HG03025 (cell line): Measurements from ENCODE around the gene LPAR1.

Source experiments
- ATAC-seq: cut with Tn5 transposase; IDR thresholded peaks from one replicate; pipeline ENCODE4 v1.9.1; 2021; ENCODE audit warnings: mild to moderate bottlenecking, moderate library complexity; ENCODE audit not compliant: unreplicated experiment, low FRiP score

The LPAR1 gene

DNA sequence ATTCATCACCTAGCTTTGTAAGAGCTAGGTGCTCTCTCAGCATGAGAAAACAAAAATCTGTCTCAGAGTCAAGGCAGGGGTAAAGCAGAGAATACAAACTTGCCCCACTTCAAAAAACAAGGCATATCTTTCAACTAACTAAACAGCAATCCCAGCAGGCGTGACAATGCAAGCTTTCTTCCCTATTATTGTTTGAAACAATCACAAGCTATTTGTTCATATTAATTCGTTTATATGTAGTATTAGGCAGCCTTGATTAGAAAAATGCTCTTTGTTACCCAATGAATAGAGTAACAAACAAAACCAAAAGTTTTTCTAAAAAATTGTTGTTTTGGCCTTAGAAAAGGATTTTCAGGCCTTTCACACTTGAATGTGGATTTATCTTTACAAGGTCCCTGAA, 71.1 kb downstream of the LPAR1 start:
- ATAC-seq, result no peak

DNA sequence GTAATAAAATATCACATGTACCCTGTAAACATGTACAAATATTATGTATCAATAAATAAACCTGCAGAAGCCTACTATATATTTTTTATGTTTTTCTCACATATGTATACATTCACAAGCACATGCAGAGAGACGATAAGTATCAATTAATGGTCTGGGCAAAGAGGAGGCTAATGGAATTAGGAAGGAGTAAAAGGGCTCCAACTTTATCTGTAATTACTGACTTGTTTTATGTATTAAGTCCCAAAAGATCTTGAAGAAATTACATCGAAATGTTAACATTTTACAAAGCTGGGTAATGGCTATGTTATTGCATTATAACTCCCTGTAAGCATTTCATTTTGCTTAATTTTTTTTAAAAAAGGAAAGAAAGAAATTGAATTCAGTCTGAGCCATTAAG, 78.0 kb downstream of the LPAR1 start:
- ATAC-seq, result no peak

DNA sequence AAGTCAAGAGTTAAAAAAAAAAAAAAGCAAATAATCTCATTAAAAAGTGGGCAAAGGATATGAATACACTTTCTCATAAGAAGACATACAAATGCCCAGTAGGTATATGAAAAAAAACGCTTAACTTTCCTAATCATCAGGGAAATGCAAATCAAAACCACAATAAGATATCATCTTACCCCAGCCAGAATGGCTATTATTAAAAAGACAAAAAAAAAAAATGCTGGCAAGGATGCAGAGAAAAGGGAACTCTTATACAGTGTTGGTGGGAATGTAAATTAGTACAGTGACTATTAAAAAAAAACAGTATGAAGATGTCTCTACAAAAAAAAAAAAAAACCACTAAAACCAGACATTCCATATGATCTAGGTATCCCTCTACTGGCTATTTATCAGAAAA, 79.4 kb downstream of the LPAR1 start:
- no peak for ATAC-seq

DNA sequence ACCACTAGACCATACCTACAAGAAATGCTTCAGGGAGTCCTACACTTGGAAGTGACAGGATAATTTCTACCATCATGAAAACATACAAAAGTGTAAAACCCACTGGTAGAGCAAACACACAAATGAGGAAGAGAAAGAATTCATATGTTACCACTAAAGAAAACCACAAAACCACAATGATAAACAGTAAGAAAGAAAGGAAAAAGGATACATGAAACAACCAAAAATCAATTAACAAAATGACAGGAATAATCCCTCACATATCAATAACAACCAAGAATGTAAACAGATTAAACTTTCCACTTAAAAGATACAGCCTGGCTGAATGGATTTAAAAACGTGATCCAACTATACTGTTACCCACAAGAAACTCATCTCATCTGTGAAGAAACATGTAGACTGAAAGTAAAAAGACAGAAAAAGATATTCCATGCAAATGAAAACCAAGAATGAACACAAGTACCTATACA, 83.4 kb downstream of the LPAR1 start:
- no peak for ATAC-seq

DNA sequence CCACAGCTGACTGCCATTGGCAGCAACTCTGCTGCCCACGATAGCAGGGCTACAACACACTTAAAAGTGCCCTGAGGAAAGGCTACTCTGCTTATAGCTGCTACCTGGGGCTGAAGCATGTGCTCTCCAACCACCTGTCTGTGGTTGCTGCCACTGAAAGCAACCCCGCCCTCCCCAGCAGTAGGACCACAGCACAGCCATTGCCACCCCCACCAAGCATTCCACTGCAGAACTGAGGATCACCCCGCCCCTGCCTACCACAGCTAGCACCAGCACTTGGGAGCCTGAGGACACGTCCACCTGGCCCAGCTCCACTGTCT, 85.8 kb downstream of the LPAR1 start:
- peak; percentile 61 for ATAC-seq

DNA sequence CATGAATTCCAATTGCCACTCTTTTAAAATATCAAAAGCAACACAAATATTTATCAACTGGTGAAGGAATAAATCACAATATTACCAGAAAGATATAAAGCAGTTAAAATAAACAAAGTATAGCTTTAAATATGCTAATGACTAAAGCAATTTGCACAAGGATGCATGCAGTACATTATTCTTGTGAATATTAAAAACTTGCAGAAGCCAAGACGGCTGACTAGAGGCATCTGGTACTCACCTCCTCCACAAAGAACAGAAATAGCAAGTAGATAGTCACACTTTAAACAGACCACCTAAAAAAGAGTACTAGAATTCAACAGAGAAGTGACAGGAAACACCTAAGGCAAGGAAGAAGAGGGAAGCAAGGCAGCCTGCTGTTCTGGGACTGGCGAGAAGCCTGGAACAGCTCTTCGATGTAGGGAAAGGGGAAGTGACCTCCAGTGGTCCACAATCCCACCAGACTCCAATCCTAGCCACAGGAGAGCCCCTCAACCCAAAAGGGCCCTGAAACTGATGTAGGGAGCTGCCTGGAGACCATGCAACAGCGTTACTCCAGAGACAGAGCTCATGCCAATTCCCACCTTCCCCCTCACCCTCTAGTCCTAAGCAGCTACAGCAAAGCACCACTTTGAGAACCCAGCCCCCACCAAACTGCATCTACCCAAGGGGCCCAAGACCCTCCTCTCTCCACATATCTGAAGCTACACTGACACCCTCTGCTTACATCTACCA, 86.3 kb downstream of the LPAR1 start:
- ATAC-seq, result peak; percentile 12

DNA sequence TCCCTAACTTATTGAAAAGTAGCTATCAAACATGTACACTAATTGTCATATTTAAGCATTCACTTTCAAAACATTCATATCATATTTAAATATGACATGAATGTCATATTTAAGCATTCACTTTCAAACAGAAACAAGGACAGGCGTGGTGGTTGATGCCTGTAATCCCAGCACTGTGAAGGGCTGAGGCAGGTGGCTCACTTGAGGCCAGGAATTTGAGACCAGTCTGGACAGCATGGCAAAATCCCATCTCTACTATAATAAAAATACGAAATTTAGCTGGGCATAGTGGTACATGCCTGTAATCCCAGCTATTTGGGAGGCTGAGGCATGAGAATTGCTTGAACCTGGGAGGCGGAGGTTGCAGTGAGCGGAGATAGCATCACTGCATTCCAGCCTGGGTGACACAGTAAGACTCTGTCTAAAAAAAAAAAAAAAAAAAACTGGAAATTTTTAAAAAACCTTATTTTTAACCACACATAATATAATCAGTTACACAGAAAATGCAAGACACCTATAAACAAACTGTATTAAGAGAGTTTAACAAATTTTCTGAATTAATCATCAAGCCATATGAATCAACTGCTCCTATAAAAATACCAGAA, 88.1 kb downstream of the LPAR1 start:
- no peak for ATAC-seq

DNA sequence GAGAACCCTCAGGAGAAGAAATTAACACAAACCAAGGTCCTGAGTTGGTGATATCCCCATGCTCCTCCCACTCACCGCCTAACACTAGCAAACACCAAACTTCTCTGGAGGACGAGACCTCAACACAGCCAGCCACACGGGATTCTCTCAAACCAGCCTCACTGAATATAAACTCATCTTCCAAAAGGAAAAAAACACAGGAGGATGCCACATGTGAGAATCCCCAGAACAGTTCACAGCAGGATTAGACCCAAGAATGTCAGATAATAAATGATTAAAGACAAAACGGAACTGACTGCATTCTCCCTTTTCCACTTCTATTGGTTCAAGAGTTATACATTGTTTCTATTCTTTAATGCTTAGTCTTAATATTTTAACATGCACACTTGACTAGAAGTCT, 89.2 kb downstream of the LPAR1 start:
- no peak for ATAC-seq

DNA sequence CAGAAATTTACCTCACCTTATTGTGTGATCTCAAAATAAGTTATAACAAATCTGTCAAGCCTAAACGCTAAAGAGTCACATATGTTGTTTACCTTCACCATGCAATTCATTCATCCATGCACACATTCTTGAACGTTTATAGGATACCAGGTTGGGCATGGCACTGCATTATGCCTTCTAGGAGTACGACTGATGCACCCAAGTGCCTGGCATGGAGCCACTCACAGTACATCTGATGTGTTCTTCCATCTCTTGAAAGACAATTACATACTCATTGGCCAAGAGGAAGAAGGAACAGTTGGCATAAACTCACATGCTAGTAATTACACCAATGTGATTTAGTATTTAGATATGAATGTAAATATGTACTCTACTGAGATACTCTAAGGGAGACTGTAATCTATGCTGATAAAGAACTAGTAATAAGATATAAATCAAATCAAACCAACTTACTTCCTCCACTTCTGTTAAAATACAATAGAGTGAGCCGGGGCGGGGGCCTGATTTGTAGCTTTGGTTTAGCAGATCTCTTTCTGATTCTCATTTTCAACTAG, 90.7 kb downstream of the LPAR1 start:
- no peak for ATAC-seq

DNA sequence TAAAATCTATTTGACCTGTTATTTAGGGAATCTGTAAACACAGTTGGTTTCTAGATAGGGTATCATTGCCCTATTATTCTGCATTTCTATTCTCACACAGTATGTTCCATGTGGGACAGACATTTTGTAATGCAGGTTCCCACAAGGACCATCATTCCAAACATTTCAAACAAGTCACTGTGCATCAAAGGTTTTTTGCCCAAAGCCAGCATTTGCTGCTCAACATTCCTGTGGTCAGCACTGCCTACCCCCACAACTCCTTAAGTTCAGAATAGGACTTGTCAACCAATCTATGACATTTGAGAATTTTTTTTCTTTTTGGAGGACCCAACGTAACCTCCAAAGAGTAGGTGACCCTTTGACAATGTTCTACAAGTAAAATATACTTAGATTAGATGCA, 95.7 kb downstream of the LPAR1 start:
- ATAC-seq, result no peak

DNA sequence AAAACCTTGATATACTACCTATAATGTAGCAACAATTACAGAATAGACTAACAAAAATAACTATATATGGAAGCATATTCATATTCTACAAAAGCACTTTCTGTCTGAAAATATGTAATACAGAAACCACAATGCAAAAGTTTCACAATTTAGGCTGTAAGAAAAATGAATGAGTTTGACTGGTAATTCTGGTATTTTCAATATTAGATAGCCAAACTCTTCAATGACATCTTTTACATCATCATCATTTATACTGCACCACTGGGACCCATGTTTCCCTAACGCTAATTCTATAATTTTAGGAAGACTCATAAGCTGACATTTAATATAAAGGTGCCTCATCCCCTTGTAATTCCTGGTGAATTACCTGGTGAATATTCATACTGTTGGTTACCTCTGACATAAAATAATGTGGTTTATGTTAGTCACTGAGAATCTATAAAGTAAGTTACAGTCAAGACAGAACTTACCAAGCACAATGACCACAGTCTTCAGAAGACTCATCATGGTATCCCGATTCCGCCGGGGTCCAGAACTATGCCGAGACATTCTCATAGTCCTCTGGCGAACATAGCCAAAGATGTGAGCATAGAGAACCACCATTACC, 97.2 kb downstream of the LPAR1 start:
- no peak for ATAC-seq

DNA sequence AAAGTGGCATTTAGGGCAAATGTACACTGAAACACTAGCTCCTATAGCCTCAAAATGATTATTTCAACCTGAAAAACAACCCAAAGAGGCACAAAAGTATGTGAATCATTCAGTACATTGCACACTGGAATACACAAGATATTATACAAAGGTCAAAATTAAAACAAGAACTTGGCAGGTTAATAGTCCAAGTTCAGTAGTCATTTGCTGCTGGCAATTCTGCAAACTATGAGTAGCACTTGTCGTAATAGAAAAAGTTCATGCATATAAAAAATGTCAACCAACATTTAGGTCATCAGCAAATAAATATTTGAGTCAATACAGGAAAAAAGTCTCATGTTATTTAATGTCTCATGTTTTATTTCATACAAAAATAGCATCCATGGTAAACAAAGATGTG, 98.7 kb downstream of the LPAR1 start:
- ATAC-seq, result no peak

DNA sequence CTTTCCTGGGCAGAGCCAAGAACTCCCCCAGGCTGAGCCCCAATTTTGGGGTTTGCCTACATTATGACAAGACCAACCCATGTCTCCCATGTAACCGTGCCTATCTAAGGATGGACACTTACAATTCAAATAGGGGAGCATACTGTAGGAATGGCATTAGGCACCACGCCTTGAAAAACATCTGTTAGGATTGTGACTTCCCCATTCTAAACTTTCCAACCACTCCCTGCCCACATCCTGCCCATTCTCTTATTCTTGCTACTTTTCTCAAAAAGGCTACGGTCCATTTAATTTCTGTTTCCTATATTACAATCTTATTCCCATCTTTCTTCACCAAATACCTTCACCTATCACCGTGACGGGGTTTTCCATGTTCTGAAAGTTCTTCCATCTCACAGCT, 99.2 kb downstream of the LPAR1 start:
- no peak for ATAC-seq

DNA sequence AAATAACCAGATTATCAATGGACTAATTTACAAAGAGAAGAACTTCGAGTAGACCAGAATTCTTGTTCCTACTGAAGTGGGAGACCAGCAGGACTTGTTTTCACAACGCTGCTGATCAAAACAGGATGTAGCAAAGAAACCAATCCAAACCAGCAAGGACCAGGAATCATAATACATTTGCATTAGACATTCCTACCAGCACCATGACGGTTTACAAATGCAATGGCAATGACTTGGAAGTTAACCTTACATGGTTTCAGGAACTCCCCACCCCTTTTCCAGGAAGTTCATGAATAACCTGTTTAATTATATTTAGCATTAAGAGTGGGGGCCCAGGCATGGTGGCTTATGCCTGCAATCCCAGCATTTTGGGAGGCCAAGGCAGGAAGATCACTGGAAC, 100.0 kb downstream of the LPAR1 start:
- no peak for ATAC-seq

DNA sequence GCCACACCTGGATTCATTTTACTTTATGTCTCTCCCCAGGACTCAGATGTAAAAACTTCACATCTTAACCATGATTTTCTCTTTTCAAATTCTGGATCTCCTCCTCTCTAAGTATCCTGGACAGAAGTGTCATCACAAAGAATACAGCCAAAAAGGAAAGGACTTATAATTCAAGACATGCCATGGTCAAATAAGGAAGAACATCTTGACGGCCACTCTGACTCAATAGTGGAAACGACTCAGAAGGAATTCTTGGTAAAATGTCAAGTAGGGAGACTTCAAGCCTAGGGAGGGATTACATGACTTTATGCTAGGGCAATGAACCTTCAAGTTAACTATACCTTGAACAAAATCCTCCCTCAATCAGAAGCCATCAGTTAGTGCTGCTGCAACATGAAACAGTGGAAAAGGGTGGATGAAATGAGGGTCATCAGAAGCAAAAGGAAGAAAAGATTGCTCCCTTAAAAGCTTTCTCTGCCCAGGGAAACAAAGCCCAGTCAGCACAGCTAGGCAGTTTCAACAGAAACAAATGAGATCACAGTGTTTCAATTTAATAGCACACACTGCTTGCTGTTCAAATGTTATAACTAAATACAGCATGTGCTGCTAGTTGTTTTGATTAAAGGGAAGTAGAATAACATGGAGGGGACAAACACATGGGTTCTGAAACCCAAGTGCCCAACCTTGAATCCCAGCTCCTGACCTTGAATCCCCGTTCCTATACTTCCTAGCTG, 101.4 kb downstream of the LPAR1 start:
- ATAC-seq, result no peak

DNA sequence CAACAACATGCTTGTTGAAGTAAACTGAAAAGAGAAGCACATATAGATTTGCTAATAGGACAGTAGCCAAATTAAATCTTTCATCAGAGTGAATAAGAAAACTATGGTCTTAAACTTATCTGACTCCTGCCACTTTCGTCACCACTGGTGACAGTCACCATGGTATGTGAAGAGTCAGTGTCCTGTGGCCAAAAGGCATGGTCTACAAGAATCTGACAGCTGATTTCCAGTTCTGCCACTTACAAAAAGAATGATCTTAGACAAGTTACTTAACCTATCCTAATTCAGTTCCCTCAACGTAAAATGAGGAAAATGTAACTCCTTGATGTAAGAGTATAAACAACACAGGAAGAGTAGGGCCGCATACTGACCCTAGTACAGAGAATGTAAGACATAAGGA, 102.0 kb downstream of the LPAR1 start:
- ATAC-seq, result no peak

DNA sequence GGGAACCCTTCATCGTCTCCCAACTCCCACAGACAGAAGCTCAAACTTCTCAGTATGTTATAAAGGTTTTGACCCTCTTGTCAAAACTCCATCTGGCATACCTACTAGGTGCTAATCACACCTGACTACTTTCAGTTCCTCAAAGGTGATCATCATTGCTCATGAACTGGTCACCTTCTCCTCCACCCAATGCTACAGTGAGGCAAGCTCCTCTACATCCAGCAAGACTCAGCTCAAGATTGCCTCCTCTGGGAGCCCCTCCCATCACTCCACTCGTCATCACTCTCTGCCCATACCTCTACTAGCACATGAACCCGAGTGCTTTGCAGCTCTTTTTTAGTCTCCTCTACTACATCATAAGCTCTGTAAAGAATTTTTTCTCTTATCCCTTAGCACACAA, 102.4 kb downstream of the LPAR1 start:
- ATAC-seq, result no peak

DNA sequence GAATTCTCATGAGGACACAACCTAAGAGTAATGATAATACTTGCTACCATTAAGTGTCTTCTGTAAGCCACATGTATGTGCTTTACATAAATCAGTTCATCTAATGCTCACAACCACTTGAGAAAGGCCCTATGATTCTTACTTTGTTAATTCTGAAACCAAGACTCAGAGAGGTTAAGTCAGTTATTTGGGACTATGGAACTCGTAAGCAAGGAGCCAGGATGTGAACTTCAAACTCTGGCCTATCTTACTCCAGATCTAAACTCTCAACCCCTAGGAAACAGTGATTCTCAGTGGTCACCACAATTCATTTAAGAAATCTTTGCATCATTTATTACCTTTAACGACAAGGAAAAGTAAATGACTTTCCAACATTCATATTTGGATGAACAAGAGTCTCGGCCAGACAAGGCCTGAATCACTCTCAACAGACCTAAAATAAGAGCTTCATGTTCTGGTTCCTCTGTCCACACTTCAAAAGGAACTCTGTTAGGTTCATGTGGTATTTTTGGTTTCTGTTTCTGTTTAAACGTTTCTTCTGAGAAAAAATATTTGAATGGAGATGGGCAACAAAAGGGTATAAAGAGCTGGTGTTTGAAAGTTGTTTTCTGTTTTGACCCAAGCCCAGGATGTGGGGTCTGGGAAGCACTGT, 104.8 kb downstream of the LPAR1 start:
- ATAC-seq, result peak; percentile 88

DNA sequence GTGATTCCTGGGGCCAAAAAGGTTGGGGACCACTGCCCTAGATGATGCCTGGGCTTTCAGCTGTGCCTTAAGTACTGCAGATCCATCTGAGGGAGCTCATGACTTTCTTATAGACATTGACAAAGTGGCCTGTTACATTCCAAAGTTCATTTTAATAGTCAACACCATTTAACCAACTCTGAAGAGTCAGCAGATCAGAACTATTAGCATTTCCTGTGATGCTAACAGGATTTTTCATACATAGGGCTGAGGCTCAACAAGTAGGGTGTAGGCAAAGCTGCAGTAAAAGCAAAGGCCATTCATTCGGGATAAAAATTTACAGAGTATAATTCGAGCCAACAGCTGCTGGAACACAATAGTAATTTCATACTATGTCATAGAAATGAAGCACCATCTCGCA, 105.4 kb downstream of the LPAR1 start:
- ATAC-seq, result no peak

DNA sequence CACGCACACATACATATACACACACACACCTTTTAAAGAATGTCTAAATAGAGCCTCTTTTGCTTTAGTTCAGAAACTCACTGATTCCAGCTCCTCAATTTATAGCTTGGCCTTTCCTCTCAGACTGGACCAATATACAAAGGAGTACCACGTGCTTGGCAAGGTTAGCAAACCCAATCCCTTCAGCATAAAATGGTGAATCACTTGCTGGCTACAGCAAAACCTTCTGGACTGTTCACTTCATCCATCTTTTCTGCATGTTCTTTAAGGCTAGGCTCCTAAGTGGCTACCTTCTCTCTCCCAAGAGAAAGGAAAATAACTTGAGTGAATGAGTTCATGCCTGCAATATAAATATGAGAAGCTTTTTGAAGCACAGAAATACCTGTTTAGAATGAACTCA, 109.7 kb downstream of the LPAR1 start:
- no peak for ATAC-seq
